CD14-positive monocyte (primary cell): Measurements from ENCODE around the gene EME1. TPM values are rescaled to one million over a fixed set of nuclear protein-coding genes. Genes with fewer than 3 reads are reported as not detected.
A peak's percentile ranks its signal among the peaks of the same experiment; 100 is the strongest.

Source experiments
- DNase-seq, 3 donors: peaks; one replicate each; pipeline ENCODE4 v3.0.0-alpha.2; 2011 to 2022
- H2AFZ ChIP-seq: 2 replicates; pipeline ENCODE4 v1.6.0; 2012; ENCODE audit warnings: mild to moderate bottlenecking, low read depth, low read length, inconsistent platforms; ENCODE audit not compliant: insufficient read depth, poor library complexity, severe bottlenecking
- H3K27ac ChIP-seq, 2 donors: 1 replicate in 1 of 2; 2 replicates in 1 of 2; pipeline ENCODE4 v1.5.1; 2012 to 2013; ENCODE audit warnings: low read length in 2 of 2, control low read depth in 1 of 2, inconsistent platforms in 1 of 2, low read depth in 1 of 2, mild to moderate bottlenecking in 1 of 2
- H3K27me3 ChIP-seq, 2 donors: one replicate each; pipeline versions ENCODE4 v1.6.0 to v1.6.1; 2011 to 2013; ENCODE audit warnings: low read length in 2 of 2; ENCODE audit not compliant: control insufficient read depth in 2 of 2, insufficient read depth in 2 of 2
- H3K36me3 ChIP-seq, 2 donors: replicated peaks in 1 of 2; 1 replicate in 1 of 2; 2 replicates in 1 of 2; pipeline versions ENCODE4 v1.5.1 to v1.6.1; 2012 to 2013; ENCODE audit warnings: low read length in 2 of 2, control low read depth in 1 of 2, inconsistent platforms in 1 of 2, mild to moderate bottlenecking in 1 of 2; ENCODE audit not compliant: insufficient read depth in 2 of 2, control insufficient read depth in 1 of 2
- H3K4me1 ChIP-seq, 2 donors: 1 replicate in 1 of 2; 2 replicates in 1 of 2; pipeline versions ENCODE4 v1.5.1 to v1.6.1; 2012 to 2013; ENCODE audit warnings: low read length in 2 of 2, control low read depth in 1 of 2, inconsistent platforms in 1 of 2, mild to moderate bottlenecking in 1 of 2, moderate library complexity in 1 of 2; ENCODE audit not compliant: insufficient read depth in 2 of 2, control insufficient read depth in 1 of 2
- H3K4me2 ChIP-seq: replicated peaks from 2 replicates; pipeline ENCODE3; 2012; ENCODE audit warnings: low read length, moderate library complexity, mild to moderate bottlenecking; ENCODE audit not compliant: poor library complexity, severe bottlenecking; ENCODE audit errors: extremely low read depth
- H3K4me3 ChIP-seq, 3 experiments: fragments of 200-600 bp in 1 of 3; sonication (generic) in 1 of 3; replicated peaks in 1 of 3; 1 replicate in 2 of 3; 2 replicates in 1 of 3; pipeline ENCODE4 v1.5.1; 2011 to 2013; ENCODE audit warnings: low read length in 3 of 3, mild to moderate bottlenecking in 3 of 3, control low read depth in 2 of 3, low read depth in 2 of 3, inconsistent platforms in 1 of 3, moderate library complexity in 1 of 3
- H3K79me2 ChIP-seq: 2 replicates; pipeline ENCODE4 v1.6.0; 2012; ENCODE audit warnings: mild to moderate bottlenecking, control low read depth, inconsistent platforms, low read length, moderate library complexity; ENCODE audit not compliant: insufficient read depth
- H3K9ac ChIP-seq: 2 replicates; pipeline ENCODE4 v1.6.0; 2017; ENCODE audit warnings: low read length, mild to moderate bottlenecking; ENCODE audit not compliant: insufficient read depth, poor library complexity, severe bottlenecking
- H3K9me3 ChIP-seq, 2 donors: replicated peaks in 1 of 2; 1 replicate in 1 of 2; 2 replicates in 1 of 2; pipeline versions ENCODE4 v1.5.1 to v1.6.1; 2012 to 2013; ENCODE audit warnings: low read length in 2 of 2, control low read depth in 1 of 2; ENCODE audit not compliant: control insufficient read depth in 1 of 2, insufficient read depth in 1 of 2
- H4K20me1 ChIP-seq: 2 replicates; pipeline ENCODE4 v1.6.0; 2012; ENCODE audit warnings: mild to moderate bottlenecking, low read length, control low read depth, moderate library complexity; ENCODE audit not compliant: insufficient read depth
- H3K27ac Mint-ChIP-seq, 7 donors: one replicate each; pipeline ENCODE4 v1.8.0; 2020; ENCODE audit warnings: mild to moderate bottlenecking in 7 of 7, mixed read lengths in 7 of 7, moderate library complexity in 6 of 7, inconsistent platforms in 2 of 7
- H3K27me3 Mint-ChIP-seq, 3 donors: one replicate each; pipeline ENCODE4 v1.8.0; 2021 to 2022; ENCODE audit warnings: low read depth in 3 of 3, mild to moderate bottlenecking in 3 of 3, mixed read lengths in 3 of 3, moderate library complexity in 3 of 3, inconsistent platforms in 1 of 3
- H3K36me3 Mint-ChIP-seq, 2 donors: one replicate each; pipeline ENCODE4 v1.8.0; 2020; ENCODE audit warnings: mixed read lengths in 2 of 2, inconsistent platforms in 1 of 2, mild to moderate bottlenecking in 1 of 2
- H3K4me1 Mint-ChIP-seq: one replicate; pipeline ENCODE4 v1.8.0; 2020; ENCODE audit warnings: mild to moderate bottlenecking, mixed read lengths
- H3K4me3 Mint-ChIP-seq, 2 donors: one replicate each; pipeline ENCODE4 v1.8.0; 2020; ENCODE audit warnings: mild to moderate bottlenecking in 2 of 2, mixed read lengths in 2 of 2, moderate library complexity in 1 of 2
- H3K9me3 Mint-ChIP-seq, 7 donors: one replicate each; pipeline ENCODE4 v1.8.0; 2020 to 2022; ENCODE audit warnings: mixed read lengths in 7 of 7, mild to moderate bottlenecking in 6 of 7, moderate library complexity in 6 of 7, inconsistent platforms in 2 of 7
- CTCF ChIP-seq: fragments of 200-600 bp; IDR thresholded peaks from one replicate; pipeline ENCODE4 v1.8.0; 2022; ENCODE audit warnings: antibody characterized with exemption, mild to moderate bottlenecking
- WGBS: methylation state at CpG from one replicate; pipeline ENCODE4 v1.1.5; 2013; ENCODE audit warnings: missing lambda C conversion rate; ENCODE audit not compliant: insufficient coverage; 5-methylcytosine and 5-hydroxymethylcytosine counted together
- intact Hi-C, 2 donors: fragments of 100-400 bp; cut with micrococcal nuclease; formaldehyde crosslinking; loops; one replicate each; pipeline versions ENCODE4 v1.15.0 to v1.15.1; 2023
- polyA plus RNA-seq, 3 donors: library from polyadenylated mRNA; depleted of rRNA in 1 of 3; unstranded in 2 of 3; stranded (reverse) in 1 of 3; fragments of 300-500 nt in 2 of 3; fragments of >200 nt in 1 of 3; fragmentation: Illumina TruSeq in 2 of 3; gene quantifications; 1 replicate in 2 of 3; 2 replicates in 1 of 3; pipeline ENCODE4 v1.2.3, GENCODE V29; 2012 to 2021

EME1 gene
- polyA plus RNA-seq, 3 donors, result 0.33 to 0.76 (median 0.43) TPM

GRCh38 chr17:50352693-50353599, 20.1 kb upstream of the EME1 start:
- Mint-ChIP-seq H3K27ac (peak overlapping the region in 1 of 7 donors; percentile 73), H3K9me3 (no peaks in the 10 kb centered on the region), H3K4me1 (peaks cover 9% of the 10 kb centered on the region), H3K4me3 (no peak overlapping the region), H3K36me3 (peaks cover 46 to 49% of the 10 kb centered on the region in 2 donors), H3K27me3 (peaks cover 0 to 2% (median 1%) of the 10 kb centered on the region in 3 donors)
- Histone ChIP-seq H3K27ac (no peak overlapping the region), H4K20me1 (peaks cover 13% of the 10 kb centered on the region), H3K4me1 (no peaks in the 10 kb centered on the region), H3K36me3 (peaks cover 40 to 50% of the 10 kb centered on the region in 2 donors), H3K4me3 (no peak overlapping the region), H3K27me3 (no peaks in the 10 kb centered on the region), H3K79me2 (no peaks in the 10 kb centered on the region), H3K4me2 (no peak overlapping the region), H2AFZ (no peak overlapping the region), H3K9me3 (no peaks in the 10 kb centered on the region), H3K9ac (no peak overlapping the region)
- no peak for TF ChIP-seq CTCF
- intact Hi-C loops, result no loop called here
- no peak for DNase-seq
- 91% methylated on average over 19 of the region's 21 CpGs for WGBS

- Histone ChIP-seq H3K4me2 (no peak overlapping the region), H3K4me3 (no peak overlapping the region), H2AFZ (no peak overlapping the region), H3K4me1 (no peaks in the 10 kb centered on the region), H3K9me3 (no peaks in the 10 kb centered on the region), H3K9ac (no peak overlapping the region), H3K36me3 (peaks cover 47 to 57% of the 10 kb centered on the region in 2 donors), H3K79me2 (no peaks in the 10 kb centered on the region), H3K27me3 (no peaks in the 10 kb centered on the region), H4K20me1 (peaks cover 13% of the 10 kb centered on the region), H3K27ac (no peak overlapping the region)
- no peak for DNase-seq
- Mint-ChIP-seq H3K36me3 (peaks cover 53% of the 10 kb centered on the region in 2 donors), H3K9me3 (no peaks in the 10 kb centered on the region), H3K4me3 (no peak overlapping the region), H3K27me3 (peaks cover 0 to 1% (median 0%) of the 10 kb centered on the region in 3 donors), H3K4me1 (peaks cover 2% of the 10 kb centered on the region), H3K27ac (no peak overlapping the region)
- 98% methylated on average over 24 of the region's 27 CpGs for WGBS
- no peak for TF ChIP-seq CTCF
- intact Hi-C loops, result no loop called here
These were observed 19.3 kb upstream of the EME1 start for GRCh38 chr17:50353600-50354195.
